Right cardiac atrium (tissue), 5 donors: ENCODE measurements around the gene RTN4R. TPM values are rescaled to one million over a fixed set of nuclear protein-coding genes. Genes with fewer than 3 reads are reported as not detected.

Experiments
- ATAC-seq, 2 donors: fragments of 200-7000 bp; cut with Tn5 transposase; one replicate each; pipeline versions ENCODE4 v1.8.0 to v1.9.1; 2020; ENCODE audit warnings: moderate library complexity in 2 of 2, mild to moderate bottlenecking in 1 of 2
- DNase-seq, 3 donors: peaks; one replicate each; pipeline ENCODE4 v3.0.0-alpha.2; 2020
- H3K27ac ChIP-seq: one replicate; pipeline ENCODE4 v1.5.1; 2013; ENCODE audit warnings: mild to moderate bottlenecking, low read length, control low read depth, moderate library complexity
- H3K27me3 ChIP-seq: one replicate; pipeline ENCODE4 v1.6.1; 2013; ENCODE audit not compliant: control insufficient read depth, insufficient read depth
- H3K4me1 ChIP-seq: one replicate; pipeline ENCODE4 v1.6.1; 2013; ENCODE audit warnings: low read length; ENCODE audit not compliant: control insufficient read depth, insufficient read depth
- H3K4me3 ChIP-seq: one replicate; pipeline ENCODE4 v1.5.1; 2013; ENCODE audit warnings: low read length, control low read depth
- H3K9me3 ChIP-seq: one replicate; pipeline ENCODE4 v1.6.1; 2013; ENCODE audit warnings: low read length; ENCODE audit not compliant: control insufficient read depth
- WGBS: extraction: QIAGEN DNeasy Blood & Tissue Kit; methylation state at CpG from one replicate; pipeline ENCODE4 v1.1.7; 2013; 5-methylcytosine and 5-hydroxymethylcytosine counted together
- intact Hi-C, 4 donors: fragments of 100-400 bp; cut with DNase I; formaldehyde crosslinking; loops; one replicate each; pipeline versions ENCODE4 v1.11.0 to v1.14.0; 2022 to 2023
- polyA plus RNA-seq: library from polyadenylated mRNA; stranded (reverse); fragments of 200-250 nt; gene quantifications from one replicate; pipeline ENCODE4 v1.2.3, GENCODE V29; 2013
- total RNA-seq, 4 donors: library from RNA; stranded (reverse); fragmentation: NEBNext Ultra II Directional; extraction: Animal tissue kit (Norgen Biotek cat#: 25700); gene quantifications; one replicate each; pipeline ENCODE4 v1.2.1, GENCODE V29; 2021
- donor health status: healthy with polysubstance abuse.
- donor health status: DM: no; HTN: yes; CAD: no.
- donor health status: DM: no; HTN: no; CAD: no.
- donor health status: DM: no; HTN: yes; CAD: no; lungs with severe emphysema.
- donor health status: DM: yes; HTN: yes; CAD: no.

RTN4R gene
- total and polyA plus RNA-seq, 5 donors: 0.56 to 1.9 (median 1.1) TPM

- Histone ChIP-seq H3K4me3 (no peak overlapping the region), H3K27ac (no peak overlapping the region), H3K27me3 (no peaks in the 10 kb centered on the region), H3K4me1 (peaks cover 13% of the 10 kb centered on the region), H3K9me3 (no peaks in the 10 kb centered on the region)
- DNase-seq: no peak
- ATAC-seq: no peak
- 94% methylated on average over 5 of the region's 5 CpGs for WGBS
- intact Hi-C loops: no loop called here
Observed at GRCh38 chr22:20251981-20252380, 16.1 kb downstream of the RTN4R start.

GRCh38 chr22:20251491-20251890, 16.6 kb downstream of the RTN4R start:
- Histone ChIP-seq H3K9me3 (no peaks in the 10 kb centered on the region), H3K4me1 (peaks cover 13% of the 10 kb centered on the region), H3K27me3 (no peaks in the 10 kb centered on the region), H3K27ac (no peak overlapping the region), H3K4me3 (no peak overlapping the region)
- intact Hi-C loops: no loop called here
- no peak for DNase-seq
- ATAC-seq: no peak

GRCh38 chr22:20249797-20250354, 18.2 kb downstream of the RTN4R start:
- ATAC-seq: peak; percentile 5 to 64
- H3K4me1 ChIP-seq: peaks cover 13% of the 10 kb centered on the region
- H3K9me3 ChIP-seq: no peaks in the 10 kb centered on the region
- 26% methylated on average over 11 of the region's 11 CpGs for WGBS
- intact Hi-C loops: no loop called here
- no peak overlapping the region for H3K27ac ChIP-seq
- peak; percentile 44 to 82 (median 68) for DNase-seq
- H3K4me3 ChIP-seq: no peak overlapping the region
- H3K27me3 ChIP-seq: no peaks in the 10 kb centered on the region

GRCh38 chr22:20248461-20248978, 19.6 kb downstream of the RTN4R start:
- no peak overlapping the region for H3K27ac ChIP-seq
- ATAC-seq: no peak
- WGBS: 91% methylated on average over 12 of the region's 12 CpGs
- peaks cover 13% of the 10 kb centered on the region for H3K4me1 ChIP-seq
- H3K27me3 ChIP-seq: no peaks in the 10 kb centered on the region
- no peaks in the 10 kb centered on the region for H3K9me3 ChIP-seq
- intact Hi-C loops: no loop called here
- DNase-seq: no peak
- H3K4me3 ChIP-seq: no peak overlapping the region

- Histone ChIP-seq H3K27me3 (no peaks in the 10 kb centered on the region), H3K27ac (no peak overlapping the region), H3K4me3 (no peak overlapping the region), H3K4me1 (peaks cover 13% of the 10 kb centered on the region), H3K9me3 (no peaks in the 10 kb centered on the region)
- WGBS: 95% methylated on average over 6 of the region's 6 CpGs
- intact Hi-C loops: no loop called here
- DNase-seq: no peak
- no peak for ATAC-seq
Observed at GRCh38 chr22:20247608-20248171, 20.4 kb downstream of the RTN4R start.

GRCh38 chr22:20247010-20247505, 21.1 kb downstream of the RTN4R start:
- Histone ChIP-seq H3K27me3 (no peaks in the 10 kb centered on the region), H3K4me3 (no peak overlapping the region), H3K4me1 (peaks cover 13% of the 10 kb centered on the region), H3K27ac (no peak overlapping the region), H3K9me3 (no peaks in the 10 kb centered on the region)
- intact Hi-C loops: no loop called here
- peak in 1 of 2 donors; percentile 65 for ATAC-seq
- DNase-seq: peak in 2 of 3 donors; percentile 65 to 78
- WGBS: 76% methylated on average over 16 of the region's 16 CpGs

GRCh38 chr22:20246368-20247009, 21.6 kb downstream of the RTN4R start:
- Histone ChIP-seq H3K9me3 (no peaks in the 10 kb centered on the region), H3K4me1 (peaks cover 13% of the 10 kb centered on the region), H3K27ac (no peak overlapping the region), H3K27me3 (no peaks in the 10 kb centered on the region), H3K4me3 (no peak overlapping the region)
- ATAC-seq: no peak
- 92% methylated on average over 18 of the region's 19 CpGs for WGBS
- intact Hi-C loops: no loop called here
- DNase-seq: no peak

GRCh38 chr22:20245577-20246367, 22.3 kb downstream of the RTN4R start:
- DNase-seq (no peak), ATAC-seq (no peak)
- Histone ChIP-seq H3K4me1 (peaks cover 13% of the 10 kb centered on the region), H3K27ac (no peak overlapping the region), H3K27me3 (no peaks in the 10 kb centered on the region), H3K4me3 (no peak overlapping the region), H3K9me3 (no peaks in the 10 kb centered on the region)
- WGBS: 89% methylated on average over 14 of the region's 14 CpGs
- intact Hi-C loops: no loop called here

- no peaks in the 10 kb centered on the region for H3K9me3 ChIP-seq
- no peak overlapping the region for H3K27ac ChIP-seq
- no peaks in the 10 kb centered on the region for H3K27me3 ChIP-seq
- intact Hi-C loops: no loop called here
- WGBS: 75% methylated on average over 24 of the region's 24 CpGs
- H3K4me3 ChIP-seq: no peak overlapping the region
- peaks cover 9% of the 10 kb centered on the region for H3K4me1 ChIP-seq
- no peak for DNase-seq
- ATAC-seq: no peak
Observed at GRCh38 chr22:20244691-20245576, 23.2 kb downstream of the RTN4R start.

GRCh38 chr22:20244250-20244648, 23.9 kb downstream of the RTN4R start:
- Histone ChIP-seq H3K4me3 (no peak overlapping the region), H3K9me3 (no peaks in the 10 kb centered on the region), H3K27me3 (no peaks in the 10 kb centered on the region), H3K27ac (no peak overlapping the region), H3K4me1 (peaks cover 5% of the 10 kb centered on the region)
- DNase-seq: peak in 1 of 3 donors; percentile 63
- WGBS: 76% methylated on average over 10 of the region's 10 CpGs
- intact Hi-C loops: no loop called here
- ATAC-seq: no peak
